Measurements from ENCODE around the gene MPIG6B.

The MPIG6B gene

DNA sequence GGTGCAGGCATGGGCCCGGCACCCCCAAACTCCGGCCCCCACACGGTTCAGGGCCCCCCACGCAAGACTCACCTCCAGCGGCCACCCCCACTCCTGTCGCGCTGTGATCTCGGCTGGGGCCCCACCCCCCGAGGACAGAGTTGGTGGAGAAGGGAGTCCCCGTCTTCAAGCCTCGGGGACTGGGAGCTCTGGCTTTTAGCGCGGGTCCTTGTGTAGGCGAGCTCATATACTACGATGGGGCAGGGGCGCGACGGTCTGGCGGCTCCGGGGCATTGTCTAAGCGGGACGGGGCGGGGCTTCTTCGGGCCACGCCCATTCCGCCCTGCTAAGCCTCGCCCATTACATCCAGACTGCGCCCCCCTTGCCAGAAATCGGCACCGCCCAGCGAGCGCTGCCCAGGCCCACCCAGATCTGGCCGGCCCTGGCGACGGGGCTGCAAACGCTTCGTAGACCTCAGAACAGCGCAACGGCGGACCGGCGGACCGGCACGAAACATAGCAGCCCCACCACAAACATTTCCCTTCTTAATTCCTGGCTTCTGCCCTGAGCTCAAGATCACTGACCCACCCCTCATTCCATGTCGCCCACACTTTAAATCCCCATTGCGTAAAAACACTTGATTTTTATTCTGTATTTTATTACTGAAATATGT, 6.9 kb downstream of the MPIG6B start:
- H3K27ac ChIP-seq = peak overlapping the region; percentile 68

DNA sequence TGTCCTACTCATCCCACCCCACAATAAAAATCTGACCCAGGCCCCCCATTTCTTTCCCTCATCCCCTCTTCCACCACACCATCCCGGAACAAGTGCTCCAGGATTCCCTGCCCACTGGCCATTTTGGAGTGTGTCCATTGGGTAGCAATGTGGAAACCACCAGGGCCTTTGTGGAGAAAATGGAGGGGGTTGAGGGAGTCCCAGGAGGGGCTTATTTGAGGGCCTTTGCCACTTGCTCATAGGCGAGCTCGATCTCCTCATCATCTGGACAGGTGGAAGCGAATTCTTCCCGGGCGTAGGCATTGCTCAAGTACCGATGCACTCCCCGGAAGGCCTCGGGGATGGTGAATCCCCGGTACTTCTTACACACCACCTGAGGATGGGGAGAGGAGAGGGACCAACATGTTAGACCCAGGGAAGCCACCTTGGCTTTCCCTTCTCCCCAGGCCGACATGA, 7.5 kb downstream of the MPIG6B start:
- no peak overlapping the region for H3K27ac ChIP-seq
- TF ChIP-seq CTCF (conservative IDR thresholded peaks at IDR 0.05) (no peak), ZFX (IDR thresholded peaks at IDR 0.05) (no peak)

More for the DNA sequence above, 6.9 kb downstream of the MPIG6B start:
- TF ChIP-seq ZFX (IDR thresholded peaks at IDR 0.05) (no peak), CTCF (conservative IDR thresholded peaks at IDR 0.05) (no peak)

DNA sequence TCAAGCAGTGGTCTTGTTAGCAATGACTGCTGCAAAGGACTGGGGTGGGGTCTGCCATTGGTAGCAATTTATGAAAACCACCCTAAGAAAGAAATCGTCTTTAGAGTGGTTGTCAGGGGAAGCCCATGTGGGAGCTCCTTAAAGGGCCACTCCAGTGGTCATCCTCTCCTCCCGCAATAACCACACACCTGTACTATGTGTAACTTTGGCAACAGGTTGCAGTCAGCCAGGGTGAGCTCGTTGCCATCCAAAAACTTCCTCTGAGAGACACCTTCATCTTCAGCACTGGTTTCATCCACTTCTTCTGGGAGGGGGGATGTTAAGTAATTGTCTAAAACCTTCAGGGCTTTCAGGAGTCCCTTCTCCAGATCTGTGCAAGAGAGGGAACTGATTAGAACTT, 8.9 kb downstream of the MPIG6B start:
- no peak overlapping the region for H3K27ac ChIP-seq
- no peak for TF ChIP-seq CTCF (conservative IDR thresholded peaks at IDR 0.05)
- no peak for TF ChIP-seq ZFX (IDR thresholded peaks at IDR 0.05)

GRCh38 chr6:31733734-31734133, 10.6 kb downstream of the MPIG6B start:
- peak overlapping the region; percentile 95 for H3K27ac ChIP-seq
- no peak for TF ChIP-seq CTCF (conservative IDR thresholded peaks at IDR 0.05)
- TF ChIP-seq ZFX (IDR thresholded peaks at IDR 0.05) = no peak

DNA sequence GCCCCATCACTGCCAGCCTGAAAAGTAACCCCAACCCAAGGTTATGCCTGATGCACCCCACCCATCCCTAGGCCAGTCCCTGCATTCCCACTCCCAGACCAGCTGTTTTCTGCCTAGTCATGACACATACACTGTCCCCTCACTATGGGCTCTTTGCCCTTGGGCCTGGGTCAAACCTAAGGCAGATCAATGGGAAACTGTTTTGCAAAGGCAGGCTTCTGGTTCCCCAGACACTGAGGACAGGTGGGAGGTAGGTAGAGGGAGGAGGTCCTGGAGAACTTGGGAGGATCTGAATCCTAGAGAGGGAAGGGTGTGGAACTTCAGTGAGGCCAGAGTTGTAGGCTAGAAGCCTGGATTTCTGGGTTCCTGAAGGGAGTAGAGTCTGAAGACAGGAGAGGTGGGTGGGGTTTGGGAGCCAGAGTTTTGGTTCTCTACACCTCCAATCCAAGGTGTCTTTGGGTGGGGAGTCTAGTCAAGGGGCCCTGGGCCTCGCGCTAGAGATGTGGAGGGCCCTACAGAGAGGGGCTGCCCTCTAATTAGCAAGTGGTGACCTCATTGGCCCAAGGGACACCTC, 11.2 kb downstream of the MPIG6B start:
- peak overlapping the region; percentile 95 for H3K27ac ChIP-seq
- no peak for TF ChIP-seq CTCF (conservative IDR thresholded peaks at IDR 0.05)
- TF ChIP-seq ZFX (IDR thresholded peaks at IDR 0.05) = no peak

DNA sequence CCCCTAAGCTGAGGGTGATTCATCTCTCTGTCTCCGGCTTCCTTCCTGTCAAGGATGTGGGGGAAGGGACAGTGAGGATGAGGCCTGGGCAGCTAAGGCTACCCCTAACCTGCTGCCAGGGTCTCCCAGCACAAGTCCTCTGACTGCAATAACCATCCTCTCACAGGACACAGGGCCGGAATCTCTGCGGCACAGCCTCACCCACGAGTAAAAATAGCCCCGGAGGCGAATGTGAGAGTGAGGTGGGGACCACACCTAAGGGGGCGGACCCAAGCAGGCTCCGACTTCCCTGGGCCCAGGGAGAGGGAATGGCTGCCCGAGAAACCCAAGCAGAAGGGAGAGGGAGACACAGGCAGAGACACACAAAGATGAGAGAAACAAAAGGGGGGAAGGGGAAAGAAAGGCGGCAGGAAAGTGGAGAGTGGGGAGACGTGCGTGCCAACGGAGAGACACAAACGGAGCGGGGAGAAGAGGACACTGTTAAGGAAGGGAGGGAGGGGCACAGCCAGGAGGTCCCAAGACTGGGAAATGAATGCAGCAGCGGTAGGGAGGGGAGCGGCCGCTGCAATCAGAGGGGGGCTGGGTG, 11.7 kb downstream of the MPIG6B start:
- TF ChIP-seq ZFX (IDR thresholded peaks at IDR 0.05) (no peak), CTCF (conservative IDR thresholded peaks at IDR 0.05) (no peak)
- H3K27ac ChIP-seq = peak overlapping the region; percentile 95

GRCh38 chr6:31736021-31736767, 13.0 kb downstream of the MPIG6B start, which contains the start of gene CLIC1:
TSS of gene CLIC1 (minus strand) at chr6:31736530. CDS start at chr6:31736300, 230 bp downstream.
- peak within 1 kb of the TSS; percentile 95 for H3K27ac ChIP-seq
- no peak for TF ChIP-seq ZFX (IDR thresholded peaks at IDR 0.05)
- TF ChIP-seq CTCF (conservative IDR thresholded peaks at IDR 0.05) = no peak

Data from C4-2B (cell line).